H1 (cell line): ENCODE results near the gene C1RL. TPM values are rescaled to one million over a fixed set of nuclear protein-coding genes. Genes with fewer than 3 reads are reported as not detected.

Source experiments
- CTCF ChIA-PET: fragments of 300-600 bp; sonication (Branson Sonifier 250); formaldehyde crosslinking; loops from one replicate; lab custom pipeline; 2021; ENCODE audit not compliant: partially characterized antibody; lab: Charles Lee
- POLR2A ChIA-PET: fragments of 300-600 bp; sonication (Branson Sonifier 250); formaldehyde crosslinking; loops from one replicate; lab custom pipeline; 2021; ENCODE audit warnings: inconsistent platforms; ENCODE audit not compliant: partially characterized antibody; lab: Charles Lee
- DNase-seq, 2 experiments: peaks; one replicate each; pipeline versions ENCODE4 v3.0.0 to v3.0.0-alpha.2; 2010 to 2022; ENCODE audit warnings: low spot score in 2 of 2, low read depth in 1 of 2, mixed read lengths in 1 of 2
- FAIRE-seq: peaks from 2 replicates; lab custom pipeline; 2011; peaks lifted over from hg19 to GRCh38; lab: Jason Lieb, UNC
- H2AFZ ChIP-seq: 2 replicates; pipeline ENCODE4 v1.8.1; 2012; ENCODE audit warnings: low read length, inconsistent platforms
- H2AK5ac ChIP-seq: 2 replicates; pipeline ENCODE4 v1.6.1; 2013; ENCODE audit warnings: low read depth, low read length
- H2BK120ac ChIP-seq: replicated peaks from 2 replicates; pipeline ENCODE3; 2013; ENCODE audit warnings: low read depth, low read length, inconsistent platforms
- H2BK12ac ChIP-seq: 2 replicates; pipeline ENCODE4 v1.6.1; 2013; ENCODE audit warnings: low read depth, low read length
- H2BK15ac ChIP-seq: 2 replicates; pipeline ENCODE4 v1.6.1; 2013; ENCODE audit warnings: low read length
- H2BK20ac ChIP-seq: 2 replicates; pipeline ENCODE4 v1.6.1; 2013; ENCODE audit warnings: low read length
- H2BK5ac ChIP-seq: 2 replicates; pipeline ENCODE4 v1.6.1; 2013; ENCODE audit warnings: low read depth, low read length
- H3K14ac ChIP-seq: 2 replicates; pipeline ENCODE4 v1.6.1; 2013; ENCODE audit warnings: inconsistent platforms; ENCODE audit not compliant: insufficient read length
- H3K18ac ChIP-seq: 2 replicates; pipeline ENCODE4 v1.6.1; 2013; ENCODE audit warnings: low read length; ENCODE audit errors: extremely low read depth
- H3K23ac ChIP-seq: 2 replicates; pipeline ENCODE4 v1.6.1; 2013; ENCODE audit warnings: inconsistent platforms; ENCODE audit not compliant: insufficient read length
- H3K23me2 ChIP-seq: 2 replicates; pipeline ENCODE4 v1.6.1; 2013; ENCODE audit warnings: low read depth, low read length
- H3K27ac ChIP-seq: 2 replicates; pipeline ENCODE4 v1.6.1; 2011; ENCODE audit warnings: low read depth, low read length, inconsistent platforms
- H3K27me3 ChIP-seq, 4 experiments: replicated peaks in 1 of 4; 1 replicate in 1 of 4; 2 replicates in 3 of 4; pipeline versions ENCODE4 v1.6.1 to v1.8.1; 2011 to 2013; ENCODE audit warnings: low read length in 3 of 4, mild to moderate bottlenecking in 3 of 4, inconsistent platforms in 2 of 4, mixed read lengths in 2 of 4, moderate library complexity in 1 of 4; ENCODE audit not compliant: control insufficient read depth in 3 of 4, insufficient read depth in 3 of 4; ENCODE audit errors: extremely low read depth in 1 of 4
- H3K36me3 ChIP-seq, 4 experiments: 2 replicates each; pipeline versions ENCODE4 v1.6.1 to v1.8.1; 2011 to 2013; ENCODE audit warnings: mild to moderate bottlenecking in 4 of 4, low read length in 3 of 4, moderate library complexity in 2 of 4, control low read depth in 1 of 4, inconsistent platforms in 1 of 4; ENCODE audit not compliant: insufficient read depth in 4 of 4, control insufficient read depth in 2 of 4
- H3K4ac ChIP-seq: replicated peaks from 2 replicates; pipeline ENCODE3; 2013; ENCODE audit warnings: low read length, low read depth, mixed read lengths, inconsistent platforms; ENCODE audit not compliant: insufficient read length
- H3K4me1 ChIP-seq, 4 experiments: replicated peaks in 1 of 4; 1 replicate in 1 of 4; 2 replicates in 3 of 4; pipeline versions ENCODE4 v1.6.1 to v1.8.1; 2011 to 2013; ENCODE audit warnings: low read length in 3 of 4, inconsistent platforms in 2 of 4, mixed read lengths in 1 of 4; ENCODE audit not compliant: insufficient read depth in 4 of 4, control insufficient read depth in 3 of 4
- H3K4me2 ChIP-seq, 2 experiments: 2 replicates each; pipeline versions ENCODE4 v1.6.1 to v1.8.1; 2011 to 2013; ENCODE audit warnings: low read depth in 2 of 2, low read length in 2 of 2, control low read depth in 1 of 2, inconsistent platforms in 1 of 2, mild to moderate bottlenecking in 1 of 2; ENCODE audit not compliant: insufficient read depth in 1 of 2
- H3K4me3 ChIP-seq, 4 experiments: fragments of 200-600, 300-600 bp in 1 of 4; sonication (generic), shearing (Covaris generic), sonication (Bioruptor Twin) in 1 of 4; 2 replicates each; pipeline versions ENCODE4 v1.5.1 to v1.8.1; 2011 to 2016; ENCODE audit warnings: low read length in 4 of 4, low read depth in 3 of 4, control low read depth in 2 of 4, inconsistent platforms in 2 of 4, mild to moderate bottlenecking in 2 of 4, mixed read lengths in 1 of 4, moderate library complexity in 1 of 4; ENCODE audit not compliant: insufficient read depth in 2 of 4; ENCODE audit errors: extremely low read depth in 1 of 4
- H3K56ac ChIP-seq: replicated peaks from 2 replicates; pipeline ENCODE3; 2013; ENCODE audit warnings: low read depth, mild to moderate bottlenecking, mixed read lengths, low read length, inconsistent platforms; ENCODE audit not compliant: insufficient read length
- H3K79me1 ChIP-seq: 2 replicates; pipeline ENCODE4 v1.6.1; 2013; ENCODE audit warnings: low read depth, low read length, control low read depth
- H3K79me2 ChIP-seq, 2 experiments: 2 replicates each; pipeline versions ENCODE4 v1.6.1 to v1.8.1; 2012 to 2013; ENCODE audit warnings: low read length in 2 of 2, mild to moderate bottlenecking in 2 of 2, inconsistent platforms in 1 of 2; ENCODE audit not compliant: insufficient read depth in 2 of 2, control insufficient read depth in 1 of 2
- H3K9ac ChIP-seq, 4 experiments: replicated peaks in 1 of 4; 1 replicate in 1 of 4; 2 replicates in 3 of 4; pipeline versions ENCODE4 v1.6.1 to v1.8.1; 2011 to 2013; ENCODE audit warnings: low read depth in 3 of 4, low read length in 3 of 4, control low read depth in 2 of 4, mild to moderate bottlenecking in 2 of 4, moderate library complexity in 2 of 4, inconsistent platforms in 1 of 4; ENCODE audit errors: extremely low read depth in 1 of 4
- H3K9me3 ChIP-seq, 2 experiments: 2 replicates each; pipeline versions ENCODE4 v1.6.1 to v1.8.1; 2012 to 2013; ENCODE audit warnings: mild to moderate bottlenecking in 2 of 2, moderate library complexity in 2 of 2, control low read depth in 1 of 2, inconsistent platforms in 1 of 2, low read depth in 1 of 2, low read length in 1 of 2, mixed read lengths in 1 of 2; ENCODE audit not compliant: insufficient read depth in 2 of 2
- H4K20me1 ChIP-seq, 2 experiments: replicated peaks in 1 of 2; 2 replicates each; pipeline versions ENCODE3 to v1.8.1; 2011 to 2013; ENCODE audit warnings: inconsistent platforms in 2 of 2, low read length in 2 of 2, mild to moderate bottlenecking in 1 of 2; ENCODE audit not compliant: insufficient read depth in 2 of 2, control insufficient read depth in 1 of 2
- H4K5ac ChIP-seq: 2 replicates; pipeline ENCODE4 v1.6.1; 2013; ENCODE audit warnings: low read length, low read depth, mixed read lengths, inconsistent platforms; ENCODE audit not compliant: insufficient read length
- H4K8ac ChIP-seq: 2 replicates; pipeline ENCODE4 v1.8.0; 2013; ENCODE audit warnings: mild to moderate bottlenecking, moderate library complexity, low read length, inconsistent platforms; ENCODE audit not compliant: insufficient read depth; ENCODE audit errors: extremely low read depth
- H4K91ac ChIP-seq: replicated peaks from 2 replicates; pipeline ENCODE3; 2013; ENCODE audit warnings: low read length, mixed read lengths, inconsistent platforms; ENCODE audit not compliant: insufficient read length
- BCL11A ChIP-seq, 2 experiments: IDR thresholded peaks; one replicate each; pipeline ENCODE4 v1.6.1; 2011; ENCODE audit warnings: low read depth in 2 of 2, low read length in 2 of 2, mild to moderate bottlenecking in 2 of 2
- CBX8 ChIP-seq: fragments of 300-800, 300-1000 bp; sonication (generic); IDR thresholded peaks from 2 replicates; pipeline ENCODE4 v1.7.1; 2016; ENCODE audit warnings: low read depth, low read length, borderline replicate concordance
- HDAC6 ChIP-seq: IDR thresholded peaks from one replicate; pipeline ENCODE4 v1.7.1; 2012; ENCODE audit warnings: low read depth, mild to moderate bottlenecking, inconsistent platforms, low read length, moderate library complexity
- SP1 ChIP-seq: IDR thresholded peaks from 2 replicates; pipeline ENCODE4 v1.6.1; 2011; ENCODE audit warnings: low read depth, low read length
- WGBS, 2 experiments: shearing (Covaris generic) in 1 of 2; methylation state at CpG; one replicate each; pipeline versions ENCODE4 v1.1.6 to v1.1.7; 2013 to 2015; ENCODE audit warnings: low lambda C conversion rate in 2 of 2, mixed read lengths in 2 of 2, inconsistent platforms in 1 of 2, low coverage in 1 of 2, missing lambda C conversion rate in 1 of 2; ENCODE audit not compliant: insufficient replicate concordance in 2 of 2, insufficient coverage in 1 of 2, insufficient read length in 1 of 2; ENCODE audit errors: extremely low coverage in 1 of 2, missing lambda C conversion rate in 1 of 2; 5-methylcytosine and 5-hydroxymethylcytosine counted together
- polyA plus RNA-seq, 7 experiments: library from polyadenylated mRNA; depleted of rRNA in 3 of 7; stranded (reverse) in 5 of 7; unstranded in 2 of 7; fragments of >200 nt in 5 of 7; fragments of 200-250 nt in 2 of 7; gene quantifications; 1 replicate in 5 of 7; 2 replicates in 1 of 7; 4 replicates in 1 of 7; pipeline versions ENCODE4 v1.2.1 to v1.2.3, GENCODE V29; 2011 to 2013; ENCODE audit warnings: missing spikeins in 2 of 7, mixed read lengths in 2 of 7
- total RNA-seq: library from RNA; stranded (reverse); fragmentation: NEBNext Ultra II Directional; extraction: Animal tissue kit (Norgen Biotek cat#: 25700); gene quantifications from 2 replicates; pipeline ENCODE4 v1.2.1, GENCODE V29; 2021

C1RL gene
- total and polyA plus RNA-seq, 2 of the 8 experiments (the other 6 are each of a cell fraction or from before 2014, with no cell fraction given), result 11.4 to 15.5 TPM

GRCh38 chr12:7134396-7135166 is 25.6 kb upstream of the C1RL start:
- Histone ChIP-seq H3K36me3 (peaks cover 4 to 20% (median 9%) of the 10 kb centered on the region in 4 experiments; a peak in 7 of 8 replicates), H3K14ac (no peak overlapping the region), H2AK5ac (no peak overlapping the region), H4K20me1 (peaks cover 0 to 3% of the 10 kb centered on the region in 2 experiments), H3K4me1 (peaks cover 0 to 7% (median 2%) of the 10 kb centered on the region in 4 experiments; a peak in 5 of 7 replicates), H2AFZ (no peak overlapping the region), H3K9ac (no peak overlapping the region), H2BK5ac (no peak overlapping the region), H3K23ac (no peak overlapping the region), H2BK120ac (no peak overlapping the region), H2BK20ac (no peak overlapping the region), H4K91ac (no peak overlapping the region), H3K18ac (no peak overlapping the region), H3K79me2 (no peaks in the 10 kb centered on the region), H3K4ac (no peak overlapping the region), H4K5ac (no peak overlapping the region), H3K4me3 (no peak overlapping the region), H2BK12ac (no peak overlapping the region), H4K8ac (no peak overlapping the region), H3K27ac (no peak overlapping the region), H3K4me2 (no peak overlapping the region), H3K79me1 (peaks cover 2% of the 10 kb centered on the region; the same call in 1 of the 2 replicates), H3K9me3 (no peaks in the 10 kb centered on the region), H3K56ac (no peak overlapping the region), H2BK15ac (no peak overlapping the region), H3K27me3 (peaks cover 0 to 1% (median 0%) of the 10 kb centered on the region in 4 experiments; a peak in 2 of 7 replicates), H3K23me2 (peaks cover 16% of the 10 kb centered on the region)
- ChIA-PET POLR2A (interaction anchor here (1.3 to 1.7 kb wide), 2 partner anchors 27 to 44 kb away, joined by 3 to 5 read pairs; no protein-coding TSS in a partner anchor), CTCF (interaction anchor here (2.5 kb wide), 1 partner anchor 10 kb away, joined by 14 read pairs; no protein-coding TSS in a partner anchor)
- DNase-seq (no peak), FAIRE-seq (no peak)
- TF ChIP-seq BCL11A (IDR thresholded peaks at IDR 0.05; ENCODE audit: low read depth in 2 of 2, low read length in 2 of 2) (no peak), SP1 (no peak), CBX8 (no peak), HDAC6 (no peak)
- WGBS, 2 experiments, result 85% methylated on average over 12 of the region's 12 CpGs; no CpG with 5 or more reads in 1 of the 2 experiments
